Measurements from ENCODE around the gene LPP.

- TF ChIP-seq CTCF (IDR thresholded peaks at IDR 0.05; ENCODE audit: insufficient read depth, low read length) (no peak), SPI1 (IDR thresholded peaks at IDR 0.05; ENCODE audit: borderline replicate concordance, low read depth) (no peak)
Observed at GRCh38 chr3:188315553-188315952, 161.6 kb downstream of the LPP start.
